ENCODE measurements around the gene FGF14.
"Not testable (repeated sequence)": the region's sequence is repeated elsewhere in the genome, so short reads cannot be mapped to it uniquely, and the experiment has no call there.

FGF14 gene

GRCh38 chr13:101841698-101842097, 560.1 kb downstream of the FGF14 start:
- H3K27ac ChIP-seq = no peak overlapping the region
- DNase-seq (ENCODE audit: low read depth, low spot score) = no peak

- H3K27ac ChIP-seq = no peak overlapping the region
- no peak for DNase-seq (ENCODE audit: low read depth, low spot score)
Observed at GRCh38 chr13:101838323-101838722, 563.5 kb downstream of the FGF14 start.

- not testable (repeated sequence) for DNase-seq (ENCODE audit: low read depth, low spot score); H3K27ac ChIP-seq
Observed at GRCh38 chr13:101837778-101838177, 564.1 kb downstream of the FGF14 start.

- H3K27ac ChIP-seq = no peak overlapping the region
- DNase-seq (ENCODE audit: low read depth, low spot score) = no peak
Observed at GRCh38 chr13:101837288-101837687, 564.6 kb downstream of the FGF14 start.

- H3K27ac ChIP-seq = no peak overlapping the region
- DNase-seq (ENCODE audit: low read depth, low spot score) = no peak
Observed at GRCh38 chr13:101835920-101836319, 565.9 kb downstream of the FGF14 start.

- no peak for DNase-seq (ENCODE audit: low read depth, low spot score)
- H3K27ac ChIP-seq = no peak overlapping the region
Observed at GRCh38 chr13:101833671-101834070, 568.2 kb downstream of the FGF14 start.

- DNase-seq (ENCODE audit: low read depth, low spot score) = no peak
- no peak overlapping the region for H3K27ac ChIP-seq
Observed at GRCh38 chr13:101830035-101830434, 571.8 kb downstream of the FGF14 start.

GRCh38 chr13:101829484-101829883, 572.4 kb downstream of the FGF14 start:
- DNase-seq (ENCODE audit: low read depth, low spot score) = no peak
- H3K27ac ChIP-seq = no peak overlapping the region

GRCh38 chr13:101828119-101828518, 573.7 kb downstream of the FGF14 start:
- H3K27ac ChIP-seq = no peak overlapping the region
- no peak for DNase-seq (ENCODE audit: low read depth, low spot score)

GRCh38 chr13:101817898-101818297, 584.0 kb downstream of the FGF14 start:
- no peak for DNase-seq (ENCODE audit: low read depth, low spot score)
- no peak overlapping the region for H3K27ac ChIP-seq

GRCh38 chr13:101811881-101812280, 590.0 kb downstream of the FGF14 start:
- no peak for DNase-seq (ENCODE audit: low read depth, low spot score)
- H3K27ac ChIP-seq = no peak overlapping the region

- no peak overlapping the region for H3K27ac ChIP-seq
- no peak for DNase-seq (ENCODE audit: low read depth, low spot score)
Observed at GRCh38 chr13:101811284-101811839, 590.5 kb downstream of the FGF14 start.

- no peak overlapping the region for H3K27ac ChIP-seq
- DNase-seq (ENCODE audit: low read depth, low spot score) = no peak
Observed at GRCh38 chr13:101799196-101799595, 602.7 kb downstream of the FGF14 start.

GRCh38 chr13:101798437-101798836, 603.4 kb downstream of the FGF14 start:
- no peak overlapping the region for H3K27ac ChIP-seq
- DNase-seq (ENCODE audit: low read depth, low spot score) = no peak

GRCh38 chr13:101795460-101795859, 606.4 kb downstream of the FGF14 start:
- no peak overlapping the region for H3K27ac ChIP-seq
- no peak for DNase-seq (ENCODE audit: low read depth, low spot score)

GRCh38 chr13:101795025-101795424, 606.8 kb downstream of the FGF14 start:
- DNase-seq (ENCODE audit: low read depth, low spot score) = no peak
- H3K27ac ChIP-seq = no peak overlapping the region

- no peak overlapping the region for H3K27ac ChIP-seq
- no peak for DNase-seq (ENCODE audit: low read depth, low spot score)
Observed at GRCh38 chr13:101792189-101792588, 609.7 kb downstream of the FGF14 start.

GRCh38 chr13:101785858-101786257, 616.0 kb downstream of the FGF14 start:
- H3K27ac ChIP-seq = no peak overlapping the region
- no peak for DNase-seq (ENCODE audit: low read depth, low spot score)

GRCh38 chr13:101784313-101784712, 617.5 kb downstream of the FGF14 start:
- DNase-seq (ENCODE audit: low read depth, low spot score) = no peak
- no peak overlapping the region for H3K27ac ChIP-seq

- no peak overlapping the region for H3K27ac ChIP-seq
- no peak for DNase-seq (ENCODE audit: low read depth, low spot score)
Observed at GRCh38 chr13:101783554-101783953, 618.3 kb downstream of the FGF14 start.

GRCh38 chr13:101780211-101780610, 621.6 kb downstream of the FGF14 start:
- DNase-seq (ENCODE audit: low read depth, low spot score) = no peak

GRCh38 chr13:101779147-101779546, 622.7 kb downstream of the FGF14 start:
- DNase-seq (ENCODE audit: low read depth, low spot score) = no peak
- H3K27ac ChIP-seq = no peak overlapping the region

More at GRCh38 chr13:101780211-101780610, 621.6 kb downstream of the FGF14 start:
- H3K27ac ChIP-seq = no peak overlapping the region

GRCh38 chr13:101775267-101775666, 626.6 kb downstream of the FGF14 start:
- DNase-seq (ENCODE audit: low read depth, low spot score) = no peak
- H3K27ac ChIP-seq = no peak overlapping the region
